CD4-positive, alpha-beta T cell (primary cell): ENCODE results near the gene OPA3. TPM values are rescaled to one million over a fixed set of nuclear protein-coding genes. Genes with fewer than 3 reads are reported as not detected.
A peak's percentile ranks its signal among the peaks of the same experiment; 100 is the strongest.

Experiments used
- ATAC-seq: fragments of 200-7000 bp; cut with Tn5 transposase; one replicate; pipeline ENCODE4 v1.10.0; 2022; ENCODE audit warnings: mild to moderate bottlenecking; ENCODE audit not compliant: poor library complexity
- CTCF ChIA-PET: fragments of 350-600 bp; sonication (Branson Sonifier 250); formaldehyde crosslinking; loops from one replicate; lab custom pipeline; 2021; ENCODE audit warnings: antibody characterized with exemption, inconsistent platforms; lab: Charles Lee
- POLR2A ChIA-PET: fragments of 350-600 bp; sonication (Branson Sonifier 250); formaldehyde crosslinking; loops from one replicate; lab custom pipeline; 2021; ENCODE audit warnings: antibody characterized with exemption, inconsistent platforms; lab: Charles Lee
- DNase-seq, 14 experiments: peaks; one replicate each; pipeline ENCODE4 v3.0.0-alpha.2; 2013 to 2020; ENCODE audit warnings: mixed read lengths in 2 of 14
- H3K27ac ChIP-seq, 2 donors: one replicate each; pipeline versions ENCODE4 v1.5.1 to v1.7.0; 2013; ENCODE audit warnings: low read length in 2 of 2, low read depth in 1 of 2, mild to moderate bottlenecking in 1 of 2
- H3K27me3 ChIP-seq, 2 experiments: 1 replicate in 1 of 2; 2 replicates in 1 of 2; pipeline versions ENCODE4 v1.6.1 to v1.7.0; 2013; ENCODE audit warnings: low read length in 2 of 2, control low read depth in 1 of 2, mild to moderate bottlenecking in 1 of 2, moderate library complexity in 1 of 2; ENCODE audit not compliant: insufficient read depth in 2 of 2, control insufficient read depth in 1 of 2
- H3K36me3 ChIP-seq: one replicate; pipeline ENCODE4 v1.6.1; 2013; ENCODE audit warnings: low read length, control low read depth; ENCODE audit not compliant: insufficient read depth
- H3K4me1 ChIP-seq: one replicate; pipeline ENCODE4 v1.6.1; 2013; ENCODE audit warnings: low read length, control low read depth; ENCODE audit not compliant: insufficient read depth
- H3K4me3 ChIP-seq: one replicate; pipeline ENCODE4 v1.5.1; 2013; ENCODE audit warnings: mild to moderate bottlenecking, low read length, moderate library complexity
- H3K9me3 ChIP-seq, 2 experiments: 1 replicate in 1 of 2; 2 replicates in 1 of 2; pipeline versions ENCODE4 v1.6.1 to v1.7.0; 2013; ENCODE audit warnings: low read length in 2 of 2, mild to moderate bottlenecking in 2 of 2, control low read depth in 1 of 2, moderate library complexity in 1 of 2; ENCODE audit not compliant: control insufficient read depth in 1 of 2, insufficient read depth in 1 of 2
- H3K27ac Mint-ChIP-seq: one replicate; pipeline ENCODE4 v1.8.0; 2020; ENCODE audit warnings: mixed read lengths
- H3K27me3 Mint-ChIP-seq: one replicate; pipeline ENCODE4 v1.8.0; 2021; ENCODE audit warnings: mixed read lengths
- H3K36me3 Mint-ChIP-seq: one replicate; pipeline ENCODE4 v1.8.0; 2021; ENCODE audit warnings: low read depth, mixed read lengths
- H3K4me1 Mint-ChIP-seq: one replicate; pipeline ENCODE4 v1.8.0; 2021; ENCODE audit warnings: low read depth, mixed read lengths
- H3K4me3 Mint-ChIP-seq: one replicate; pipeline ENCODE4 v1.8.0; 2020; ENCODE audit warnings: mild to moderate bottlenecking, mixed read lengths
- H3K9me3 Mint-ChIP-seq: one replicate; pipeline ENCODE4 v1.8.0; 2020; ENCODE audit warnings: mixed read lengths
- CTCF ChIP-seq: fragments of 200-600 bp; IDR thresholded peaks from one replicate; pipeline ENCODE4 v1.8.0; 2022; ENCODE audit warnings: antibody characterized with exemption, mild to moderate bottlenecking
- intact Hi-C, 2 experiments: fragments of 100-400 bp; cut with DNase I in 1 of 2; cut with micrococcal nuclease in 1 of 2; formaldehyde crosslinking; loops; one replicate each; pipeline versions ENCODE4 v1.15.1 to v1.9.0; 2023 to 2025; cut with DNase I, micrococcal nuclease
- total RNA-seq, 174 experiments: library from RNA in 2 of 174; stranded (reverse) in 2 of 174; gene quantifications; one replicate each; pipeline ENCODE4 v1.2.3 and lab custom pipeline; 2021 to 2026

OPA3 gene
- total RNA-seq, 2 experiments from 2014 or later: 3.1 to 3.2 TPM

- Histone ChIP-seq H3K9me3 (no peaks in the 10 kb centered on the region), H3K4me3 (peak within 1 kb of the TSS; percentile 89), H3K4me1 (peaks cover 50% of the 10 kb centered on the region), H3K27me3 (no peaks in the 10 kb centered on the region), H3K27ac (peak within 1 kb of the TSS; percentile 94 to 95), H3K36me3 (peaks cover 4% of the 10 kb centered on the region)
- Mint-ChIP-seq H3K27me3 (no peaks in the 10 kb centered on the region), H3K27ac (peak within 1 kb of the TSS; percentile 99), H3K4me1 (peaks cover 53% of the 10 kb centered on the region), H3K4me3 (peak within 1 kb of the TSS; percentile 99), H3K36me3 (peaks cover 12% of the 10 kb centered on the region), H3K9me3 (no peaks in the 10 kb centered on the region)
- ATAC-seq (peak; percentile 65), DNase-seq (peak; percentile 86 to 96 (median 90))
- no peak for TF ChIP-seq CTCF
- CTCF ChIA-PET: interaction anchor here (1.2 to 2.7 kb wide), 7 partner anchors 21 to 184 kb away, joined by 3 to 11 read pairs (median 8); partner anchors contain the start of gene SNRPD2
- intact Hi-C loops: loop anchor here (1.0 to 5.0 kb wide), 9 partner anchors 10 to 210 kb away; partner anchors contain the start of genes OPA3 (in 1 of the 2), QPCTL (in 1 of the 2), RTN2 (in 1 of the 2) and SNRPD2 (in 1 of the 2)
- POLR2A ChIA-PET: interaction anchor here (1.0 to 1.5 kb wide), 2 partner anchors 9 to 135 kb away, joined by 3 read pairs; partner anchors contain the start of gene PPM1N
Measured at GRCh38 chr19:45506989-45507871, 77.4 kb downstream of the OPA3 start, which contains the start of gene VASP. Gene VASP, plus strand, starts transcription at chr19:45507479. Its CDS starts 293 bp downstream, at chr19:45507772.

- H3K27me3 Mint-ChIP-seq: no peaks in the 10 kb centered on the region
- H3K4me1 ChIP-seq: peaks cover 47% of the 10 kb centered on the region
- peak; percentile 63 for TF ChIP-seq CTCF
- H3K9me3 Mint-ChIP-seq: no peaks in the 10 kb centered on the region
- H3K9me3 ChIP-seq: no peaks in the 10 kb centered on the region
- intact Hi-C loops: loop anchor here (1.0 to 5.0 kb wide), 8 partner anchors 9 to 211 kb away; partner anchors contain the start of genes OPA3 (in 1 of the 2), QPCTL (in 1 of the 2), RTN2 (in 1 of the 2) and SNRPD2 (in 1 of the 2)
- peak overlapping the region; percentile 94 to 95 for H3K27ac ChIP-seq
- DNase-seq (peak; percentile 95 to 100 (median 97)), ATAC-seq (peak; percentile 76)
- H3K36me3 ChIP-seq: peaks cover 4% of the 10 kb centered on the region
- peak overlapping the region; percentile 99 for H3K27ac Mint-ChIP-seq
- H3K4me3 ChIP-seq: peak overlapping the region; percentile 89
- H3K36me3 Mint-ChIP-seq: peaks cover 12% of the 10 kb centered on the region
- H3K4me3 Mint-ChIP-seq: peak overlapping the region; percentile 99
- peaks cover 47% of the 10 kb centered on the region for H3K4me1 Mint-ChIP-seq
- ChIA-PET CTCF (interaction anchor here (0.6 to 2.7 kb wide), 9 partner anchors 10 to 185 kb away, joined by 3 to 11 read pairs (median 3); partner anchors contain the start of gene SNRPD2), POLR2A (no interaction called here)
- H3K27me3 ChIP-seq: no peaks in the 10 kb centered on the region
Measured at GRCh38 chr19:45506246-45506988, 78.2 kb downstream of the OPA3 start.

GRCh38 chr19:45505996-45506245 is 78.7 kb downstream of the OPA3 start:
- Mint-ChIP-seq H3K36me3 (peaks cover 12% of the 10 kb centered on the region), H3K27ac (peak overlapping the region; percentile 99), H3K9me3 (no peaks in the 10 kb centered on the region), H3K4me3 (peak overlapping the region; percentile 81), H3K27me3 (no peaks in the 10 kb centered on the region), H3K4me1 (peaks cover 42% of the 10 kb centered on the region)
- H3K4me1 ChIP-seq: peaks cover 43% of the 10 kb centered on the region
- no peaks in the 10 kb centered on the region for H3K27me3 ChIP-seq
- intact Hi-C loops: loop anchor here (1.0 to 5.0 kb wide), 8 partner anchors 9 to 211 kb away; partner anchors contain the start of genes OPA3 (in 1 of the 2), QPCTL (in 1 of the 2), RTN2 (in 1 of the 2) and SNRPD2 (in 1 of the 2)
- no peak for DNase-seq
- H3K27ac ChIP-seq: peak overlapping the region; percentile 94 to 95
- ChIA-PET POLR2A (interaction anchor here (1.1 kb wide), 1 partner anchor 80 kb away, joined by 3 read pairs; no protein-coding TSS in a partner anchor), CTCF (interaction anchor here (0.7 to 2.7 kb wide), 8 partner anchors 10 to 186 kb away, joined by 3 to 11 read pairs (median 4); partner anchors contain the start of gene SNRPD2)
- TF ChIP-seq CTCF: no peak
- no peak for ATAC-seq
- H3K36me3 ChIP-seq: peaks cover 3% of the 10 kb centered on the region
- H3K9me3 ChIP-seq: no peaks in the 10 kb centered on the region
- H3K4me3 ChIP-seq: peak overlapping the region; percentile 89
